HEK293T (cell line): ENCODE data around the gene RPS6KA5.

ENCODE experiments used
- BHLHE40 ChIP-seq: fragments of 450-650 bp; IDR thresholded peaks from 2 replicates; pipeline ENCODE4 v1.6.1; 2016; ENCODE audit warnings: mild to moderate bottlenecking, moderate library complexity, borderline replicate concordance
- PKNOX1 ChIP-seq: fragments of 450-650 bp; IDR thresholded peaks from 2 replicates; pipeline ENCODE4 v1.6.1; 2016

GRCh38 chr14:90941706-90942105 is 118.7 kb downstream of the RPS6KA5 start:
- TF ChIP-seq PKNOX1 (no peak), BHLHE40 (no peak)
